GM12874 (cell line): ENCODE measurements around the gene CST6.

ENCODE experiments used
- TF ChIP-seq, protein P1 (sequence below): IDR thresholded peaks from 2 replicates; pipeline ENCODE4 v1.5.1; 2011; ENCODE audit warnings: low read depth, mild to moderate bottlenecking, control low read depth, low read length, moderate library complexity; ENCODE audit not compliant: insufficient read depth

Gene CST6

GRCh38 chr11:66013762-66014100, 1.9 kb downstream of the CST6 start:
- TF ChIP-seq, protein P1, sequence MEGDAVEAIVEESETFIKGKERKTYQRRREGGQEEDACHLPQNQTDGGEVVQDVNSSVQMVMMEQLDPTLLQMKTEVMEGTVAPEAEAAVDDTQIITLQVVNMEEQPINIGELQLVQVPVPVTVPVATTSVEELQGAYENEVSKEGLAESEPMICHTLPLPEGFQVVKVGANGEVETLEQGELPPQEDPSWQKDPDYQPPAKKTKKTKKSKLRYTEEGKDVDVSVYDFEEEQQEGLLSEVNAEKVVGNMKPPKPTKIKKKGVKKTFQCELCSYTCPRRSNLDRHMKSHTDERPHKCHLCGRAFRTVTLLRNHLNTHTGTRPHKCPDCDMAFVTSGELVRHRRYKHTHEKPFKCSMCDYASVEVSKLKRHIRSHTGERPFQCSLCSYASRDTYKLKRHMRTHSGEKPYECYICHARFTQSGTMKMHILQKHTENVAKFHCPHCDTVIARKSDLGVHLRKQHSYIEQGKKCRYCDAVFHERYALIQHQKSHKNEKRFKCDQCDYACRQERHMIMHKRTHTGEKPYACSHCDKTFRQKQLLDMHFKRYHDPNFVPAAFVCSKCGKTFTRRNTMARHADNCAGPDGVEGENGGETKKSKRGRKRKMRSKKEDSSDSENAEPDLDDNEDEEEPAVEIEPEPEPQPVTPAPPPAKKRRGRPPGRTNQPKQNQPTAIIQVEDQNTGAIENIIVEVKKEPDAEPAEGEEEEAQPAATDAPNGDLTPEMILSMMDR: no peak

GRCh38 chr11:66014804-66015453, 3.1 kb downstream of the CST6 start:
- TF ChIP-seq, protein P1: no peak

GRCh38 chr11:66015454-66015881, 3.7 kb downstream of the CST6 start:
- TF ChIP-seq, protein P1: no peak

DNA sequence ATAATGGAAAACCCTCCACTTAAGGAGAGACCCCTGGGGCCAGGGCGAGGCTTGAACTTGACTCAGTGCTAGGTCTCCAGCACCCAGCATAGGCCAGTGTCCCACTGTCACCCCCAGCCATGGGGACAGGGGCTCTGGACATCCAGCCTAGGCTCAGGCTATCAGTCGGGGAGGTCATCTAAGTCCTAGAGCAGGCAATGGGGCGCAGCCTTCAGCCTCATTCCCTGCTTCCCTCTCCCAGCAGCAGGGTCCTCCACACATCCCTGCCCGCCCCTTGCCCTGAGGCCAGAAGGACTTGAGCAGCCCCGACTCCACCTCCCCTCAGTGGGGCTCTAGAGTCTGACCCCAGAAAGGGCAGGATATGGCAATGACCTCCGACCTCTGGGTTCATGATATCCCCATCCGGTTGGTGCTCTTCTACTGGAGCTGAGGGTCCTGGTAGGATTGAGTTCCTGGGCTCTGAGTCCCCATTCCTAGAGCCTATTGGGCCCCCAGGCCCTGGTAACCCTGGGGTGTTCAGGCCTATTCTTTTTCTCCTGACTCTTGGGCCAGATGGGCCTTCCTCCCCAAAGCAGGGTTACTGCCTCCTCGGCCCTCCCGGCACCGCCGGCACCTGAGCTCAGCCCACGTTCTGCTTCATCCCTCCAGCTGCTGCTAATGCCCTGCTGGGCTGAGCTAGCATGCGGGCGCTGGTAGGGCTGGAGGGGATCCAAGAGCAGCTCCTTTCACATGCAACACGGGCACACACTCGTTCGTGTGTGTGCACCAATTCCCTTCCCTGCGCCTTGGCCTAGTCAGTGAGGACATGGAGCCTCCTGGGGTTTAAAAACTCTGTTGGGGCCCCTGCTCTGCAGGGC, 4.4 kb downstream of the CST6 start:
- TF ChIP-seq, protein P1: no peak

DNA sequence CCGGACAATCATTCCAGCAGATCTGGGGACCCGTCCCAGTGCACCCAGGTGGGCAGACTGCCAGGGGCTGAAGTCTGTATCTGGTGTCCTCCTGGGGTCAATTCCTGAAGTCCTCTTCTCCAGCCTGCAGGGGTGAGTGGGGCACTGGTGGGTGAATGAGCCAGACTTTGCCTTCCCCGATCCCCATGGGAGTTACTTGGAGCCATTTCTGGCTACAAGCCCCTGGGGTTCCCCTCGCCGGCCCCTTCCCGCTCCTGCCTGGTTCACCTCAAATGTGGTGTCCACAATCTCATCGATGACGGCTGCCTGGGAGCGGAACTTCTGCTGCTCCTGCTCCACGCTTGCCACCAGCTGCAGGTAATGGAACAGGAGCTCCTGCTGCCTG, 5.0 kb downstream of the CST6 start:
- TF ChIP-seq, protein P1: no peak

DNA sequence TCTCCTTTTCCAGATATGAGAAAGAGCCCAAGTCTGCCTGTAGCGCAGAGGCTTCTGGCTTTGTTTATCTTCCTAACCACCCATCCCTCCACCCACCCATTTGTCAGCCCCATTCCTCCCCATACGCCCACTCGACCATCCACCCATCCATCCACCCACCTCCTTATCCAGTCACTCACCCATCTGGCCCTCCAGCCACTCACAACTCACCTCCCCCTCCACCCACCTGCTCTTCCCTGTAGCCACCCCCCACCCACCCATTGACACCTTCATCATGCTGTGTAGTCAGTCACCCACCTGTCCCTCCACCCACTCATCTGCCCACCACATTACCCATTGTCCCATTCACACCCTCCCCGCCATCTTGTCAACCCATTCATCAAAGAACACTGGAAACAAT, 5.5 kb downstream of the CST6 start:
- TF ChIP-seq, protein P1: no peak

GRCh38 chr11:66020212-66020611, 8.4 kb downstream of the CST6 start:
- TF ChIP-seq, protein P1: no peak
